Measurements from ENCODE around the gene OVOL2. TPM values are rescaled to one million over a fixed set of nuclear protein-coding genes. Genes with fewer than 3 reads are reported as not detected.

Gene OVOL2
- total and polyA plus RNA-seq, 2 of the 4 experiments (the other 2 are of a cell fraction) = not detected

DNA sequence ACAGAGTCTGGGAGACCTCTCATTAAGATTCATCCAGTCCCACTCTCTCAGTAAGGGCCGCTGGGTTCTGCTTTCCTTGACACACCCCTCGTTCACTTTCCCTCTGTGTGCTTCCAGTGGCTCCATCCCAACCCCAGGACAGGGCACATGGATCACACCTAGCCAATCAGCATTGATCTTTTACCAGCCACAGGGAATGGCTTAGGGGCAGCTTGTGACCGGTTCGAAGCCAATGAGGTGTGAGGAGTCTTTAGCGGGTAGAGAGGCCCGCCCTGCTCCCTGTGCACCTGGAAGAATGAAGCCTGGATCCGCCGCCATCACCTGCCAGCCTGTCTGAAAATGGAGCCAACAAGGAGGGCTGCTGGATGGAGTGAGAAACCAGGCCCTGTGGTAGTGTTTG, 35.2 kb upstream of the OVOL2 start:
- Histone ChIP-seq H3K56ac (ENCODE audit: extremely low read depth, insufficient read depth, low read length) (no peak overlapping the region), H2AK9ac (replicated peaks; ENCODE audit: low read depth, low read length, poor library complexity) (no peak overlapping the region), H2AK5ac (ENCODE audit: low read depth, low read length) (no peak overlapping the region), H3K9me3 (ENCODE audit: control insufficient read depth, insufficient read depth, low read length) (no peaks in the 10 kb centered on the region), H3K27me3 (ENCODE audit: control insufficient read depth, insufficient read depth, low read length) (peaks cover 4% of the 10 kb centered on the region), H3K36me3 (ENCODE audit: control insufficient read depth, insufficient read depth, low read length) (no peaks in the 10 kb centered on the region), H3K79me1 (ENCODE audit: low read depth in 1 of 2, low read length in 2 of 2) (no peaks in the 10 kb centered on the region), H2BK20ac (ENCODE audit: low read depth, low read length) (no peak overlapping the region), H3K23ac (ENCODE audit: low read depth, low read length) (no peak overlapping the region), H2BK5ac (ENCODE audit: low read depth, low read length, poor library complexity, severe bottlenecking) (no peak overlapping the region), H3K4me3 (ENCODE audit: insufficient read depth, low read depth, low read length) (no peak overlapping the region), H4K8ac (ENCODE audit: low read depth in 2 of 2, low read length in 2 of 2) (no peak overlapping the region), H4K5ac (ENCODE audit: low read depth, low read length) (no peak overlapping the region), H3K4ac (ENCODE audit: low read depth, low read length) (no peak overlapping the region), H3K9me1 (ENCODE audit: insufficient read depth, low read length) (no peaks in the 10 kb centered on the region), H3K27ac (ENCODE audit: insufficient read depth, low read length) (no peak overlapping the region), H2BK120ac (ENCODE audit: low read depth, low read length) (no peak overlapping the region), H2AFZ (replicated peaks; ENCODE audit: low read length, poor library complexity) (no peak overlapping the region), H3K14ac (replicated peaks; ENCODE audit: low read depth, low read length) (no peak overlapping the region), H3K4me2 (ENCODE audit: low read depth, low read length) (no peak overlapping the region), H3K18ac (ENCODE audit: low read depth, low read length) (no peak overlapping the region), H2BK15ac (ENCODE audit: low read depth, low read length) (no peak overlapping the region), H3K4me1 (ENCODE audit: control insufficient read depth, insufficient read depth, low read length) (no peaks in the 10 kb centered on the region), H4K20me1 (ENCODE audit: insufficient read depth, low read length) (no peaks in the 10 kb centered on the region), H3K9ac (ENCODE audit: low read depth, low read length) (no peak overlapping the region), H4K91ac (ENCODE audit: insufficient read depth, low read depth, low read length) (no peak overlapping the region)
- BruUV-seq (replicated peaks) = no TSS peak
- POLR2A ChIA-PET (ENCODE audit: unreplicated experiment) = no interaction called here
- WGBS, 2 experiments (ENCODE audit: extremely low coverage in 2 of 2, insufficient read length in 1 of 2) = 83% methylated on average over 2 of the region's 8 CpGs; no CpG with 5 or more reads in 1 of the 2 experiments
- DNase-seq (no peak), ATAC-seq (ENCODE audit: low read depth) (no peak)
- CTCF ChIA-PET = no interaction called here
- intact Hi-C loops (cut with micrococcal nuclease) (no loop called here), in situ Hi-C loops (cut with MboI; ENCODE audit: low sequenced_read_pairs) (no loop called here), dilution Hi-C loops (cut with HindIII; ENCODE audit: low sequenced_read_pairs, unreplicated experiment) (no loop called here)
- TF ChIP-seq, protein P1, sequence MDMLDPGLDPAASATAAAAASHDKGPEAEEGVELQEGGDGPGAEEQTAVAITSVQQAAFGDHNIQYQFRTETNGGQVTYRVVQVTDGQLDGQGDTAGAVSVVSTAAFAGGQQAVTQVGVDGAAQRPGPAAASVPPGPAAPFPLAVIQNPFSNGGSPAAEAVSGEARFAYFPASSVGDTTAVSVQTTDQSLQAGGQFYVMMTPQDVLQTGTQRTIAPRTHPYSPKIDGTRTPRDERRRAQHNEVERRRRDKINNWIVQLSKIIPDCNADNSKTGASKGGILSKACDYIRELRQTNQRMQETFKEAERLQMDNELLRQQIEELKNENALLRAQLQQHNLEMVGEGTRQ (IDR thresholded peaks at IDR 0.05; ENCODE audit: low read depth, low read length) = no peak
- TF ChIP-seq RCOR1 (IDR thresholded peaks at IDR 0.05; ENCODE audit: insufficient replicate concordance, low read length) (no peak), MAZ (IDR thresholded peaks at IDR 0.05; ENCODE audit: borderline replicate concordance, low read depth, low read length) (no peak)

Data from IMR-90 (cell line).